Stimulated activated CD4-positive, alpha-beta T cell treated with anti-CD3 and anti-CD28 coated beads, Interleukin-15, amount 100 ng/mL, for 48 hours (primary cell): Measurements from ENCODE around the gene KCNK1.
"Not testable (repeated sequence)": the region's sequence is repeated elsewhere in the genome, so short reads cannot be mapped to it uniquely, and the experiment has no call there.

ENCODE experiments used
- DNase-seq, 2 donors: peaks; one replicate each; pipeline ENCODE4 v3.0.0-alpha.2; 2020; ENCODE audit warnings: low read depth in 2 of 2

Gene KCNK1

DNA sequence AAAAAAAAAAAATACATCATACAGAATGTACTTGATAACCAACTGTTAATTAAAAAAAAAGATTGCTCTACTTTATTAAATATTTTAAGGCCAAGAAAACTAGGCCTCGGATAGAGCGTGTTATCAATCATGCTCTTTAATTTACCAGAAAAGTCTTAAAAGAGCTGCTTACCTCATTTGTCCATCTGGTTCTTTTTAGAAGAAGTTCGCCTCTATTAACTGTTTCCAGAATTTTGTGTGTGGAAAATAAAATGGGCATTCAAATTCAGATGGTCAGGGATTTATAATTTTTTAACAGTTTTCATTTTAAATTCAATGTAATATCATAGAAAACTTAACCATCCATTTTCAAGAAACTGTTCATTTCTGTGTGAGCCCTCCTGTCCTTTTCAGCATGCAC is 53.8 kb downstream of the KCNK1 start:
- DNase-seq: no peak

DNA sequence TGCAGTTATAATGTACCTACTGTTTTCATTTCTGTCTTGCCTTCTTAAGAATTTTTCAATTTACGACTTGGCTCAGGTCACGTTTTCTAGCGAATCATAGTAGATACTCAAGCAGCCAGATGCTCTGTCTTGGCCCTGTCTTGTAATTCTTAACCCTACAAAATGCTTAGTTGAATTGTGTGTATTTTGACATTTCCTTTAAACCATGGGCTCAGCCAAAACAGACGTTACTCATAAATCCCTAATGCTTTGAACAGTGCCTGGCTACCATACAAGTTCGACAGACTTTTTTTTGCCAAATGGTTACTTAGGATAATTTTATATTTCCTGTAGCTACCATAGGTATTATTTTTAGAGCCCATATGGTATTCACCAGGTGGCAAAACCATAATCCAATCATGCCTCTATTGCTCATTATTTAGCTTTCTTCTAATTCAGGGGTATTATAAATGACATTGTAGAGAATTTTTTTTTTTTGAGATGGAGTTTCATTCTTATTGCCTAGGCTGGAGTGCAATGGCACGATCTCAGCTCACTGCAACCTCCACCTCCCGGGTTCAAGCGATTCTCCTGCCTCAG is 54.3 kb downstream of the KCNK1 start:
- DNase-seq: no peak

DNA sequence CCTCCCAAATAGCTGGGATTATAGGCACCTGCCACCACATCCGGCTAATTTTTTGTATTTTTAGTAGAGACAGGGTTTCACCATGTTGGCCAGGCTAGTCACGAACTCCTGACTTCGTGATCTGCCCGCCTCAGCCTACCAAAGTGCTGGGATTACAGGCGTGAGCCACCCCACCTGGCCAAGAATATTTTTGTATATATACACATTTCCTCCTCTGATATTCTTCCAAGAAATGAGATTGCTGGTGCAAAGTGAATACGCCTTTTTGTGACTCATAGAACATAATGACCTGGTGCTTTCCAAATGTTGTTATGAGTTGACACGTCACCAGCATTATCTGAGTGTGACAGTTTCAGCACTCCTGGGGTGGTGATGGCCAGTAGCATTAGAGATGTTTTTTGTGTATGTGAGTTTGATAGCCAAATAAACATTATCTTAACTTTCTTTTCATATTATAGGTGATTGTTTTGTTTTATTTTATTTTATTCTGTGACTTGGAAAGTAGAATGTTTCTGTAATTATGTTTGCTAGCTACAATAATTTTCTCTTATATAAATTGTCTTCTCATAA is 54.9 kb downstream of the KCNK1 start:
- no peak for DNase-seq

DNA sequence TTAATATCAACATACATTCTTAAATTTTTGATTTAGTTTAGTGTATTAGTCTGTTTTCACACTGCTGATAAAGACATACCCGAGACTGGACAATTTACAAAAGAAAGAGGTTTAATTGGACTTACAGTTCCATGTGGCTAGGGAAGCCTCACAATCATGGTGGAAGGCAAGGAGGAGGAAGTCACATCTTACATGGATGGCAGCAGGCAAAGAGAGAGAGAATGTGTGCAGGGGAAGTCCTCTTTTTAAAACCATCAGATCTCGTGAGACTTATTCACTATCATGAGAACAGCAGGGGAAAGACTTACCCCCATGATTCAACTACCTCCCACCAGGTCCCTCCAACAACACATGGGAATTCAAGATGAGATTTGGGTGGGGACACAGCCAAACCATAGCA is 56.5 kb downstream of the KCNK1 start:
- DNase-seq: not testable (repeated sequence)

- no peak for DNase-seq
Measured at GRCh38 chr1:233671286-233671685, 57.4 kb downstream of the KCNK1 start.

- no peak for DNase-seq
Measured at GRCh38 chr1:233672732-233673131, 58.8 kb downstream of the KCNK1 start.

- no peak for DNase-seq
Measured at GRCh38 chr1:233673261-233673946, 59.5 kb downstream of the KCNK1 start.

DNA sequence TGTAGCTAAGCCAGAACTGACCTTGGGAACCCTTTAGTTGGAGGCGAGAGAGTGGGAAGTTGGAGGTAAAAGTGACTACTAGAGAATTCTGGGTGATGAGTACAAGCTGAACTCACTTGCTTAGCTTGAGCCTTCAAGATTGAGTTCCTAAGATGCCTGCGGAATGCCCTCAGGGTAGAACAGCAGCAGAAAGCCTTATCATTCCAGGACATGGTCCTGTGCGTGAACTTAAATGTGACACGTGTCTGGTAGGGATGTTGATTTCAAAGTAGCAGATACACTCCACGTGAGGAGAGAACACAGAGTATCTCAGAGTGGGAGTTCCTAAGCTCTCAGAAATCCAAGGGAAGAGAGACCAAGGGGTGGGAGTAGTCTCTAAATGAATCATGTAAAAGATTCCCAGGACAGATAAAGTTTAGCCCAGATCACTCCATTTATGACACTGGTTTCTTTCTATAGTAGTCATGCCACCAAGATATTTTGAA is 60.1 kb downstream of the KCNK1 start:
- no peak for DNase-seq

DNA sequence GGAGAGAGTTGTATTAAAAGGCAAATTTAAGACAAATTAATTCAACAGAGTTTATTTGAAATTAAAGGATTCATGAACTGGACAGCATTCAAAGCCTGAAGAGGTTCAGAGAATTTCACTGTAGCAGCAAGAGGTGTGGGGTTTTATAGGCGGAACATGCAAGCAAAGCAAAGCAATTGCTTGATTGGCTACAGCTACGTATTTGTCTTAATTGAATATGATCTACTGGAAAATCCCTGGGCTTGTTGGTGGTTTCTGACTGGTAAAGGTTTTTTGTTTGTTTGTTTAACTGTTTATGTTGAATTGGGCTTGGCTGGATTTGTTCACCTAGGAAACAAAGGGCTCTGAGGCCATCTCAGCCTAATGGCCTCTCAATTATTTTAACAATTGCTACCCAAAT is 61.5 kb downstream of the KCNK1 start:
- no peak for DNase-seq

DNA sequence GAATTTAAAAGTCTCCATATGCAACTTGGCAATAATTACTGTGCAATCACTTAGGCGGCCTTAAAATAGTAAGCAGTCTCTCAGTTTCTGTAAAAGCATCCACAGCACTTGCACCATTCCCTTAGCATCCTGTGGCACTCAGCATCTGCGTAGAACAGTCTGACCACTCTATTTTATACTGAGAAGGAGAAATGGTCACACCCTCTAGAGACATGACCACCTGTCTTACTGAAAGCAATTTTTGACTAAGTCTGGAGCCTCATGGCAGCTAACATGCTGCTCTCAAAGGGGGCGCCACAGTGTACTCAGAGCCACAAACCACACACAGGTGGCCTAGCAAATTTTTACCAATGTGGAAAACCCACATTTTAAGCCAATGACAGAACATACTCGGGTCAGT is 62.0 kb downstream of the KCNK1 start:
- DNase-seq: no peak

DNA sequence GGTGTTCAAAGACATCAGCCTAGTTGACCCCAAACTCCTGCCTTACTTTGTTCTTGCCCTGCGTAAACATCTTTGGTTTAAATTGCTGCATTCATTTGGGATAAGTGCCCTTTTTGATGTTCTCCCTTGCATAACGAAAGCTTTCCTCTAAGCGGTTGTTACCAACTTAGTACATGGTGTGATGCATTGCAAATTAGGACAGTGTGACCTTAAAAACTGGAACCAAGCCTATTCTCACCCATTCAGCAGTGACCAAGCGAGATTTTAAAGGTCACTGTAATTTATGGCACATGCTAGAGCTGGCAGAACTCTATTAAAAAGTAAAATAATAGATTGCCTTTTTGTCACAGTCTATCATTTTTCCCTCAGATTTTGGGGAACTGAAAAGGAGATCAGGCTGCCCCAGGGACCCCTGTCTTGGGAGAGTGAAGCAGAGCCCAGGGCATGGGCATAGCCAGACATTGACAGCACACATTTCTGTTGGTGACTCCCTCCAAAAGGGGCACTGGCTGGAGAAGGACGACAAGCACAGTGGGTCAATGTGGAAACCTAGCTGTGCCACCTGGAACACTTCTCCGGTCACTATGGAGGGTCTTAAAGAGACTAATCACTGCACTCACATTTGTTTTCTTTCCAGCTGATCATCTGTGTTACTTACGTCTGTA is 63.9 kb downstream of the KCNK1 start:
- no peak for DNase-seq

GRCh38 chr1:233679030-233679429 is 65.1 kb downstream of the KCNK1 start:
- DNase-seq: no peak

DNA sequence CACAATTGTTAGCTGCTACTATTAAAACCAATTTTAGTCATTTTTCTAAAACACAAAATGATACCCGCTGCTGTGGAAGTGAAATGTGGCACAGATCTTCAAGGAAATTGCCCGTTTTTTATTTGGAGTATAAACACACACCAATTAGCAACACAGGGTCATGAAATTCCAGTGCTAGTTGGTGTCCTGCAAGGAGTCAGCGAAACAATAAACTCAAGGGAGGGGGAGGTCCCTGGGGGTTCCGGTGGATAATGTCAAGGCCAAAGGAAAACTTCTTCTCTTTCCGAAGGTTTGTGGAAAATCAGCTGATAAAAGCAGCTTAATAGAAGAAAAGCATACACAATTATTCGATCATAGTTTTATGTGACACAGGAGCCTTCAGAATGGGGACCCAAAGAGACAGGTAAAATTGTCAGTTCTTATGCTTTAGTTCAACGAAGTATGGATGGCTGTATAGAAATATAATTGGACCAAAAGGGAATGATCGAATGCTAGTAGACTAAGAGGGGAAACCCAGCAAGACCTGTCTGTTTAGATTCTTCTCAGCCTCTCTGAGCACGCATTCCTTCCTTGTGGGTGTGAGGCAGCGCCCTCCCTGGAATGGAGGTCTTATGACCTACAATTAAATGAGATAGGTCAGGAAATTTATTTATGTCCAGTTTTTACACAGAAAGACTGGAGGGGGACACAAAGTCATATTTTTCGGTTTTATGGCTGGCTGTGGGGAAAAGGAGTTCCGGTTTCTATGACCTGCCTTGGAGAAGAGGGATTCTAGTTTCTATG is 65.9 kb downstream of the KCNK1 start:
- DNase-seq: no peak

- no peak for DNase-seq
Measured at GRCh38 chr1:233681285-233681684, 67.4 kb downstream of the KCNK1 start.

- not testable (repeated sequence) for DNase-seq
Measured at GRCh38 chr1:233686653-233687052, 72.7 kb downstream of the KCNK1 start.

- DNase-seq: no peak
Measured at GRCh38 chr1:233689017-233689747, 75.3 kb downstream of the KCNK1 start.

DNA sequence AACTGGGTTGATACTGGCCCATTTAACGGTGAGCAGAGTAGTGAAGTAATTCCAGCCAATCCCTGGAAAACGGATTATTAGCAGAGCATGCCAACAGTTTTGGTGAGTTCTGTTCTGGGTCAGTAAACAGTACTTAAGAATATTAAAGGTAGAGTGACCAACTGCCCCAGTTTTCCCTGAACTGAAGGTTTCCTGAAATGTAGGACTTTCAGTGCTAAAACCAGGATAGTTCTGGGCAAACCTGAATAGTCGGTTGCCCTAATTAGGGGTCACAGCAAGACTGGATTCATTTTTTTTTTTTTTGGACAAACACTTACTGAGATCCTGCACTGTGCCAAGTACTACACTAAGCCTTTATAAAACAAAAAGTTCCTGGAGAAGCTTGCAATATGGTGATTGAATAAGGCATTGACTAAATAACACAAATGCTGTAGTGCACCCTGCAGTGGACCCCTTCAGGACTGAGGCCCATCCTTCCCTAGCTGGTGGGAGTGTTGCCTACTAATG is 75.9 kb downstream of the KCNK1 start:
- no peak for DNase-seq

GRCh38 chr1:233695901-233696300 is 82.0 kb downstream of the KCNK1 start:
- DNase-seq: no peak

- no peak for DNase-seq
Measured at GRCh38 chr1:233700338-233700737, 86.4 kb downstream of the KCNK1 start.

DNA sequence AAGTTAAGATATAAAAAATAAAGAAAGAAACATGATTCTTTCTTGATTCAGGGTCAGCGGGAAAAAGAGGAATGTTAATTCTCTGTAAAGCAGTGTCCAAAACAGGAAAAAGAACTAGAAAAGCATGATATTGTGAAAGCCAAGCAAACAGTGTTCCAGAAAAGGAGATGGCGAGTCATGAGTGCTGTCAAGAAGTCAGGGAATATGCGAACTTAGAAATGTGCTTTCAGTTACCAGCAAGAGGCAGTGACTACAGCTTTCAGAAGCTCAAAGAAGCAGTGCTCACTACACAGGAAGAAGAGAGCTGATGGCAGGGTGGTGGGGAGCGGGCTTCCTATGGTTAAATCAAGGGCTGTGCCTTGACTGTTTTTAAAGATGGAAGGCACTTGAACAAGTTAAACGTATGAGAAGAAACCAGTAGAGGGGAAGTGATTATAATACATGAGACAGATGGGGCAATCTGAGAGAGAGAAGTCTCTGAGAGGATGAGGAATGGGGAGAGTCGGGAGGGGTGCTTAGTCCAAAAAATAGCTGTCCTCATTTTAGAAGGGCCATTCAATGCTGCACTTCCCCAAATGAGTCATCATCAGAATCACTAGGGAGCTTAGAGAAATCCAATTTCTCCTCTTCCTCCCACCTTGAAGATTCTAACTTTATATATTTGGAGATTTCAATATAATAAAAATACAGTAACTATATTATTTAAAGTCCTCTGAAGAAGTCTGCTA is 90.4 kb downstream of the KCNK1 start:
- no peak for DNase-seq
